Breast epithelium (tissue), 4 donors: ENCODE results near the gene NPTX2. TPM values are rescaled to one million over a fixed set of nuclear protein-coding genes. Genes with fewer than 3 reads are reported as not detected.

ENCODE experiments used
- DNase-seq, 2 donors: peaks; one replicate each; pipeline ENCODE4 v3.0.0-alpha.2; 2019; ENCODE audit warnings: low spot score in 2 of 2
- H3K27ac ChIP-seq, 2 donors: fragments of 200-600 bp; sonication (generic) in 1 of 2; one replicate each; pipeline ENCODE4 v1.5.1; 2016 to 2019; ENCODE audit warnings: mild to moderate bottlenecking in 1 of 2
- H3K27me3 ChIP-seq, 2 donors: fragments of 200-600 bp; sonication (generic) in 1 of 2; one replicate each; pipeline versions ENCODE4 v1.5.1 to v1.6.0; 2017 to 2019; ENCODE audit warnings: control low read depth in 1 of 2, mild to moderate bottlenecking in 1 of 2
- H3K36me3 ChIP-seq: fragments of 200-600 bp; one replicate; pipeline ENCODE4 v1.5.1; 2019
- H3K4me1 ChIP-seq, 2 donors: fragments of 200-600 bp; sonication (generic); one replicate each; pipeline ENCODE4 v1.5.1; 2016 to 2019; ENCODE audit warnings: control low read depth in 1 of 2
- H3K4me3 ChIP-seq, 3 donors: fragments of 200-600 bp; sonication (generic); 1 replicate in 2 of 3; 2 replicates in 1 of 3; pipeline ENCODE4 v1.5.1; 2016 to 2019; ENCODE audit warnings: mild to moderate bottlenecking in 3 of 3, moderate library complexity in 2 of 3
- H3K9me3 ChIP-seq, 2 donors: fragments of 200-600 bp; sonication (generic) in 1 of 2; one replicate each; pipeline ENCODE4 v1.5.1; 2016 to 2019; ENCODE audit warnings: control low read depth in 1 of 2
- CTCF ChIP-seq, 3 donors: fragments of 450-650 bp; IDR thresholded peaks; one replicate each; pipeline ENCODE4 v1.5.1; 2016 to 2017; ENCODE audit warnings: antibody characterized with exemption in 3 of 3, mild to moderate bottlenecking in 3 of 3, moderate library complexity in 3 of 3
- POLR2A ChIP-seq: fragments of 450-650 bp; IDR thresholded peaks from one replicate; pipeline ENCODE4 v1.6.1; 2016; ENCODE audit warnings: antibody characterized with exemption, mild to moderate bottlenecking, moderate library complexity
- POLR2AphosphoS5 ChIP-seq, 3 donors: sonication (generic); formaldehyde crosslinking; IDR thresholded peaks; one replicate each; pipeline ENCODE4 v1.6.1; 2017; ENCODE audit warnings: antibody characterized with exemption in 3 of 3
- intact Hi-C: fragments of 100-400 bp; cut with DNase I; formaldehyde crosslinking; loops from one replicate; pipeline ENCODE4 v1.15.1; 2023; ENCODE audit warnings: low total_unique reads
- total RNA-seq, 3 donors: library from RNA; depleted of rRNA; stranded (reverse); fragments of >200 nt; gene quantifications; one replicate each; pipeline ENCODE4 v1.1.0, GENCODE V29; 2016

Gene NPTX2
- total RNA-seq, 3 donors from 2014 or later, result 1.5 to 3.3 (median 3.2) TPM

GRCh38 chr7:98669329-98670000 lies 52.4 kb downstream of the NPTX2 start:
- peaks cover 8 to 15% of the 10 kb centered on the region in 2 donors for H3K9me3 ChIP-seq
- no peak for TF ChIP-seq CTCF (IDR thresholded peaks at IDR 0.05)
- TF ChIP-seq POLR2AphosphoS5 (IDR thresholded peaks at IDR 0.05), result no peak
- TF ChIP-seq POLR2A, result no peak
- peaks cover 0 to 16% of the 10 kb centered on the region in 2 donors for H3K27me3 ChIP-seq
- intact Hi-C loops, result no loop called here
- no peaks in the 10 kb centered on the region for H3K4me1 ChIP-seq
- H3K27ac ChIP-seq, result no peak overlapping the region
- no peaks in the 10 kb centered on the region for H3K36me3 ChIP-seq
- no peak overlapping the region for H3K4me3 ChIP-seq
- DNase-seq, result no peak

GRCh38 chr7:98670186-98670585 lies 53.1 kb downstream of the NPTX2 start:
- no peak for TF ChIP-seq CTCF (IDR thresholded peaks at IDR 0.05)
- Histone ChIP-seq H3K4me3 (no peak overlapping the region), H3K36me3 (no peaks in the 10 kb centered on the region), H3K4me1 (no peaks in the 10 kb centered on the region), H3K27me3 (peaks cover 0 to 16% of the 10 kb centered on the region in 2 donors), H3K27ac (no peak overlapping the region), H3K9me3 (peaks cover 8 to 12% of the 10 kb centered on the region in 2 donors)
- intact Hi-C loops, result no loop called here
- no peak for DNase-seq

- intact Hi-C loops, result no loop called here
- Histone ChIP-seq H3K4me3 (no peak overlapping the region), H3K4me1 (no peaks in the 10 kb centered on the region), H3K27ac (no peak overlapping the region), H3K36me3 (no peaks in the 10 kb centered on the region), H3K9me3 (peaks cover 8 to 12% of the 10 kb centered on the region in 2 donors), H3K27me3 (peaks cover 0 to 16% of the 10 kb centered on the region in 2 donors)
- DNase-seq, result no peak
- no peak for TF ChIP-seq CTCF (IDR thresholded peaks at IDR 0.05)
- no peak for TF ChIP-seq POLR2A
- TF ChIP-seq POLR2AphosphoS5 (IDR thresholded peaks at IDR 0.05), result no peak
Measured at GRCh38 chr7:98671733-98672331, 54.7 kb downstream of the NPTX2 start.

GRCh38 chr7:98674461-98674860 lies 57.4 kb downstream of the NPTX2 start:
- no peak for DNase-seq
- Histone ChIP-seq H3K4me1 (no peaks in the 10 kb centered on the region), H3K27me3 (peaks cover 0 to 5% of the 10 kb centered on the region in 2 donors), H3K27ac (no peak overlapping the region), H3K36me3 (no peaks in the 10 kb centered on the region), H3K4me3 (no peak overlapping the region), H3K9me3 (peaks cover 16 to 28% of the 10 kb centered on the region in 2 donors)
- intact Hi-C loops, result no loop called here
- TF ChIP-seq POLR2A, result no peak
- no peak for TF ChIP-seq CTCF (IDR thresholded peaks at IDR 0.05)

- no peak for DNase-seq
- no peak for TF ChIP-seq POLR2AphosphoS5 (IDR thresholded peaks at IDR 0.05)
- TF ChIP-seq POLR2A, result no peak
- TF ChIP-seq CTCF (IDR thresholded peaks at IDR 0.05), result no peak
Measured at GRCh38 chr7:98674881-98675280, 57.8 kb downstream of the NPTX2 start.

More at GRCh38 chr7:98674881-98675280, 57.8 kb downstream of the NPTX2 start:
- Histone ChIP-seq H3K4me1 (no peaks in the 10 kb centered on the region), H3K27ac (no peak overlapping the region), H3K9me3 (peaks cover 16 to 28% of the 10 kb centered on the region in 2 donors), H3K36me3 (no peaks in the 10 kb centered on the region), H3K4me3 (no peak overlapping the region), H3K27me3 (peaks cover 0 to 5% of the 10 kb centered on the region in 2 donors)
- intact Hi-C loops, result no loop called here
